BJ (cell line): ENCODE data around the gene TNS4. TPM values are rescaled to one million over a fixed set of nuclear protein-coding genes. Genes with fewer than 3 reads are reported as not detected.

Experiments
- CTCF ChIA-PET: fragments of 350-600 bp; formaldehyde crosslinking; extraction: SDS; loops from one replicate; lab custom pipeline; 2021; ENCODE audit warnings: antibody characterized with exemption, inconsistent platforms; lab: Yijun Ruan, JAX
- POLR2A ChIA-PET: fragments of 300-600 bp; sonication (Branson Sonifier 250); formaldehyde crosslinking; extraction: SDS; loops from one replicate; lab custom pipeline; 2021; ENCODE audit warnings: antibody characterized with exemption; lab: Charles Lee
- DNase-seq: peaks from one replicate; pipeline ENCODE4 v3.0.0-alpha.2; 2011; ENCODE audit warnings: low read depth
- H3K27me3 ChIP-seq: 2 replicates; pipeline ENCODE4 v1.6.0; 2011; ENCODE audit warnings: low read length; ENCODE audit not compliant: control insufficient read depth, insufficient read depth
- H3K36me3 ChIP-seq: 2 replicates; pipeline ENCODE4 v1.5.1; 2011; ENCODE audit warnings: low read length; ENCODE audit not compliant: control insufficient read depth, insufficient read depth
- H3K4me3 ChIP-seq: 2 replicates; pipeline ENCODE4 v1.5.1; 2011; ENCODE audit warnings: low read depth, mild to moderate bottlenecking, control low read depth, low read length
- CTCF ChIP-seq: IDR thresholded peaks from 2 replicates; pipeline ENCODE4 v1.5.1; 2011; ENCODE audit warnings: low read depth, mild to moderate bottlenecking, control low read depth, inconsistent platforms, low read length, moderate library complexity; ENCODE audit not compliant: insufficient read depth
- polyA plus RNA-seq: library from polyadenylated mRNA; depleted of rRNA; stranded (reverse); fragments of >200 nt; gene quantifications from 2 replicates; pipeline ENCODE4 v1.2.3, GENCODE V29; 2011

Gene TNS4
- polyA plus RNA-seq, 1 experiment: 0.40 TPM

- CTCF ChIA-PET: interaction anchor here (0.6 to 1.0 kb wide), 2 partner anchors 27 to 62 kb away, joined by 3 read pairs; no protein-coding TSS in a partner anchor
- POLR2A ChIA-PET: no interaction called here
- no peak overlapping the region for H3K4me3 ChIP-seq
These were observed 1.7 kb upstream of the TNS4 start for GRCh38 chr17:40503154-40503553.

GRCh38 chr17:40502716-40503115, 1.3 kb upstream of the TNS4 start:
- no peaks in the 10 kb centered on the region for H3K27me3 ChIP-seq
- ChIA-PET POLR2A (no interaction called here), CTCF (interaction anchor here (0.6 to 1.5 kb wide), 3 partner anchors 27 to 61 kb away, joined by 3 to 5 read pairs (median 3); partner anchors contain the start of gene IGFBP4)
- no peak for DNase-seq
- H3K4me3 ChIP-seq: no peak overlapping the region
- H3K36me3 ChIP-seq: no peaks in the 10 kb centered on the region
- TF ChIP-seq CTCF: no peak

More at GRCh38 chr17:40503154-40503553, 1.7 kb upstream of the TNS4 start:
- DNase-seq: no peak
- no peaks in the 10 kb centered on the region for H3K36me3 ChIP-seq
- TF ChIP-seq CTCF: no peak
- H3K27me3 ChIP-seq: no peaks in the 10 kb centered on the region

GRCh38 chr17:40500709-40501108, 714 bp downstream of the TNS4 start:
- H3K4me3 ChIP-seq: no peak overlapping the region
- H3K36me3 ChIP-seq: no peaks in the 10 kb centered on the region
- no peaks in the 10 kb centered on the region for H3K27me3 ChIP-seq
- DNase-seq: no peak
- CTCF ChIA-PET: interaction anchor here (1.1 kb wide), 1 partner anchor 50 kb away, joined by 4 read pairs; no protein-coding TSS in a partner anchor
- POLR2A ChIA-PET: no interaction called here
- no peak for TF ChIP-seq CTCF

- ChIA-PET CTCF (interaction anchor here (1.1 to 1.3 kb wide), 4 partner anchors 10 to 50 kb away, joined by 3 to 4 read pairs (median 4); no protein-coding TSS in a partner anchor), POLR2A (no interaction called here)
- no peaks in the 10 kb centered on the region for H3K36me3 ChIP-seq
- DNase-seq: no peak
- H3K4me3 ChIP-seq: no peak overlapping the region
- H3K27me3 ChIP-seq: no peaks in the 10 kb centered on the region
- no peak for TF ChIP-seq CTCF
These were observed 1.2 kb downstream of the TNS4 start for GRCh38 chr17:40500190-40500589.

GRCh38 chr17:40499551-40500189, 1.8 kb downstream of the TNS4 start:
- H3K36me3 ChIP-seq: no peaks in the 10 kb centered on the region
- ChIA-PET POLR2A (interaction anchor here (0.6 to 0.7 kb wide), 2 partner anchors 13 to 40 kb away, joined by 3 to 10 read pairs; no protein-coding TSS in a partner anchor), CTCF (interaction anchor here (1.1 to 2.0 kb wide), 6 partner anchors 11 to 49 kb away, joined by 3 to 9 read pairs (median 4); no protein-coding TSS in a partner anchor)
- H3K4me3 ChIP-seq: no peak overlapping the region
- TF ChIP-seq CTCF: no peak
- no peaks in the 10 kb centered on the region for H3K27me3 ChIP-seq
- no peak for DNase-seq
